H9 (cell line): Measurements from ENCODE around the gene C6orf120. TPM values are rescaled to one million over a fixed set of nuclear protein-coding genes. Genes with fewer than 3 reads are reported as not detected.
A peak's percentile ranks its signal among the peaks of the same experiment; 100 is the strongest.

Source experiments
- DNase-seq: peaks from one replicate; pipeline ENCODE4 v3.0.0-alpha.2; 2017
- H2AFZ ChIP-seq: one replicate; pipeline ENCODE4 v1.6.1; 2013; ENCODE audit warnings: mild to moderate bottlenecking, low read length, control low read depth, moderate library complexity
- H2AK5ac ChIP-seq: 2 replicates; pipeline ENCODE4 v1.6.1; 2013; ENCODE audit warnings: low read length, control low read depth, mixed read lengths; ENCODE audit not compliant: insufficient read length
- H2BK120ac ChIP-seq: one replicate; pipeline ENCODE4 v1.6.1; 2013; ENCODE audit warnings: low read depth, mild to moderate bottlenecking, low read length, control low read depth, inconsistent platforms; ENCODE audit not compliant: poor library complexity, severe bottlenecking
- H2BK12ac ChIP-seq: 2 replicates; pipeline ENCODE4 v1.6.1; 2013; ENCODE audit warnings: low read length, control low read depth, mixed read lengths, low read depth; ENCODE audit not compliant: insufficient read length
- H2BK15ac ChIP-seq: 2 replicates; pipeline ENCODE4 v1.6.1; 2013; ENCODE audit warnings: low read depth, low read length, control low read depth
- H2BK20ac ChIP-seq: one replicate; pipeline ENCODE4 v1.6.1; 2013; ENCODE audit warnings: low read depth, mild to moderate bottlenecking, low read length, control low read depth, inconsistent platforms; ENCODE audit not compliant: poor library complexity, severe bottlenecking
- H2BK5ac ChIP-seq: 2 replicates; pipeline ENCODE4 v1.6.1; 2013; ENCODE audit warnings: low read length, control low read depth, mixed read lengths; ENCODE audit not compliant: insufficient read length
- H3K14ac ChIP-seq: 2 replicates; pipeline ENCODE4 v1.6.1; 2013; ENCODE audit warnings: low read length, control low read depth; ENCODE audit not compliant: insufficient read depth
- H3K18ac ChIP-seq: 2 replicates; pipeline ENCODE4 v1.6.1; 2013; ENCODE audit warnings: low read depth, mild to moderate bottlenecking, mixed read lengths, low read length, control low read depth; ENCODE audit not compliant: insufficient read length
- H3K23ac ChIP-seq: 2 replicates; pipeline ENCODE4 v1.6.1; 2013; ENCODE audit warnings: low read length, control low read depth, mixed read lengths, low read depth; ENCODE audit not compliant: insufficient read length
- H3K23me2 ChIP-seq: 2 replicates; pipeline ENCODE4 v1.6.1; 2013; ENCODE audit warnings: low read depth, mild to moderate bottlenecking, mixed read lengths, low read length, control low read depth; ENCODE audit not compliant: insufficient read length, poor library complexity, severe bottlenecking
- H3K27ac ChIP-seq: 2 replicates; pipeline ENCODE4 v1.5.1; 2013; ENCODE audit warnings: low read length, control low read depth, mixed read lengths, low read depth; ENCODE audit not compliant: insufficient read length
- H3K27me3 ChIP-seq: 2 replicates; pipeline ENCODE4 v1.6.1; 2013; ENCODE audit warnings: low read length, control low read depth, inconsistent platforms; ENCODE audit not compliant: insufficient read depth
- H3K4ac ChIP-seq: 2 replicates; pipeline ENCODE4 v1.6.1; 2013; ENCODE audit warnings: low read depth, mild to moderate bottlenecking, control low read depth, inconsistent platforms, low read length, moderate library complexity
- H3K4me1 ChIP-seq: 2 replicates; pipeline ENCODE4 v1.6.1; 2013; ENCODE audit warnings: low read length, control low read depth, inconsistent platforms; ENCODE audit not compliant: insufficient read depth
- H3K4me2 ChIP-seq: 2 replicates; pipeline ENCODE4 v1.6.1; 2013; ENCODE audit warnings: low read length, control low read depth, mixed read lengths; ENCODE audit not compliant: insufficient read length, insufficient read depth
- H3K56ac ChIP-seq: 2 replicates; pipeline ENCODE4 v1.6.1; 2013; ENCODE audit warnings: low read depth, mild to moderate bottlenecking, mixed read lengths, low read length, control low read depth; ENCODE audit not compliant: insufficient read length
- H3K79me1 ChIP-seq: 2 replicates; pipeline ENCODE4 v1.6.1; 2013; ENCODE audit warnings: low read depth, mild to moderate bottlenecking, moderate library complexity, low read length, control low read depth, inconsistent platforms; ENCODE audit not compliant: insufficient read depth, poor library complexity, severe bottlenecking
- H3K79me2 ChIP-seq: 2 replicates; pipeline ENCODE4 v1.6.1; 2013; ENCODE audit warnings: low read length, control low read depth, inconsistent platforms; ENCODE audit not compliant: insufficient read depth
- H3K9ac ChIP-seq: 2 replicates; pipeline ENCODE4 v1.6.1; 2013; ENCODE audit warnings: low read length, control low read depth, mixed read lengths; ENCODE audit not compliant: insufficient read length; ENCODE audit errors: extremely low read depth
- H3K9me3 ChIP-seq: one replicate; pipeline ENCODE4 v1.6.1; 2013; ENCODE audit warnings: low read depth, low read length, inconsistent platforms; ENCODE audit not compliant: control insufficient read depth
- H3T11ph ChIP-seq: one replicate; pipeline ENCODE4 v1.6.1; 2013; ENCODE audit warnings: mild to moderate bottlenecking, low read length, control low read depth, inconsistent platforms
- H4K20me1 ChIP-seq: one replicate; pipeline ENCODE4 v1.6.1; 2013; ENCODE audit not compliant: control insufficient read depth, insufficient read length, insufficient read depth
- H4K5ac ChIP-seq: 2 replicates; pipeline ENCODE4 v1.6.1; 2013; ENCODE audit warnings: low read depth, mild to moderate bottlenecking, mixed read lengths, low read length, control low read depth; ENCODE audit not compliant: insufficient read length
- H4K8ac ChIP-seq: replicated peaks from 2 replicates; pipeline ENCODE4 v1.6.1; 2013; ENCODE audit warnings: low read length, control low read depth, mixed read lengths, low read depth; ENCODE audit not compliant: insufficient read length
- H4K91ac ChIP-seq: 2 replicates; pipeline ENCODE4 v1.6.1; 2013; ENCODE audit warnings: low read depth, mild to moderate bottlenecking, moderate library complexity, mixed read lengths, low read length, control low read depth; ENCODE audit not compliant: insufficient read length
- H3K27ac Mint-ChIP-seq, 3 experiments: 2 replicates in 2 of 3; 3 replicates in 1 of 3; pipeline ENCODE4 v1.8.0; 2020 to 2021; ENCODE audit warnings: mixed read lengths in 3 of 3, mild to moderate bottlenecking in 1 of 3, moderate library complexity in 1 of 3
- H3K27me3 Mint-ChIP-seq: 2 replicates; pipeline ENCODE4 v1.8.0; 2021; ENCODE audit warnings: low read depth, mild to moderate bottlenecking, moderate library complexity, mixed read lengths
- H3K36me3 Mint-ChIP-seq, 3 experiments: 2 replicates in 2 of 3; 3 replicates in 1 of 3; pipeline ENCODE4 v1.8.0; 2020 to 2021; ENCODE audit warnings: low read depth in 3 of 3, mixed read lengths in 3 of 3; ENCODE audit not compliant: insufficient read depth in 1 of 3
- H3K4me1 Mint-ChIP-seq, 2 experiments: 2 replicates each; pipeline ENCODE4 v1.8.0; 2020; ENCODE audit warnings: mixed read lengths in 2 of 2
- H3K4me3 Mint-ChIP-seq, 2 experiments: 2 replicates in 1 of 2; 3 replicates in 1 of 2; pipeline ENCODE4 v1.8.0; 2020 to 2021; ENCODE audit warnings: mild to moderate bottlenecking in 2 of 2, mixed read lengths in 2 of 2, moderate library complexity in 1 of 2
- H3K9me3 Mint-ChIP-seq, 2 experiments: 2 replicates in 1 of 2; 3 replicates in 1 of 2; pipeline ENCODE4 v1.8.0; 2020; ENCODE audit warnings: mild to moderate bottlenecking in 2 of 2, mixed read lengths in 2 of 2, moderate library complexity in 1 of 2
- WGBS: extraction: QIAGEN DNeasy Blood & Tissue Kit; methylation state at CpG from one replicate; pipeline ENCODE4 v1.1.7; 2013; ENCODE audit warnings: missing lambda C conversion rate, low lambda C conversion rate, mixed read lengths; ENCODE audit not compliant: insufficient read length; ENCODE audit errors: extremely low coverage; 5-methylcytosine and 5-hydroxymethylcytosine counted together
- total RNA-seq: library from RNA; stranded (reverse); gene quantifications from 2 replicates; pipeline ENCODE4 v1.2.1, GENCODE V29; 2021
- TF ChIP-seq, protein P1 (sequence below): fragments of 200-600 bp; sonication (generic); conservative IDR thresholded peaks from 3 replicates; pipeline ENCODE4 v1.8.0; 2021; ENCODE audit warnings: antibody characterized with exemption, mild to moderate bottlenecking

Gene C6orf120
- total RNA-seq, 1 experiment from 2014 or later = 23.2 TPM

DNA sequence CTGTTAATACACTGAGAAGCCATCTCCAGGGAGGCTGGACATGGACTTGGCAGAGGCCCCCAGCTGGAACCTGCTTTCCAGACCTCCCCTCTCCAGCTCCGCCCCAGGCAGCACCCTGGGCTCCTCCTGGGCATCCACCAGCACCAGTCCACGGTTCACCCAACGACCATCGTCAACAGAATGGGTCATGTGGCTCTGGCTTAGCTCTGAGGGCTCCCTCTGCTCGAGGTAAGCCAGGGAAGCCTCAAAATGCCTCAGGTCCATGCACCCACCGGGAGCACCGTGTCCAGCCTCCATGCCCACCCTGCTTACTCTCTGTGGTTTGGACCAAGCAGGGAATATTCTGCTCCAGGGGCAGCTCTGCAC, 40.6 kb upstream of the C6orf120 start:
- H4K20me1 ChIP-seq = no peaks in the 10 kb centered on the region
- H2AFZ ChIP-seq = no peak overlapping the region
- no CpG with 5 or more reads among the region's 7 CpGs for WGBS
- Mint-ChIP-seq H3K27me3 (no peaks in the 10 kb centered on the region), H3K9me3 (no peaks in the 10 kb centered on the region), H3K36me3 (peaks cover 59 to 83% (median 69%) of the 10 kb centered on the region in 3 experiments), H3K4me3 (no peak overlapping the region), H3K4me1 (peaks cover 0 to 5% of the 10 kb centered on the region in 2 experiments; a peak in 1 of 4 replicates), H3K27ac (0 out of 7 replicates have a peak overlapping the region, but pooled peaks of 1 of the 3 experiments have one; percentile 39)
- H4K5ac ChIP-seq = no peak overlapping the region
- H3K18ac ChIP-seq = no peak overlapping the region
- H2AK5ac ChIP-seq = no peak overlapping the region
- H4K91ac ChIP-seq = no peak overlapping the region
- H3K27me3 ChIP-seq = no peaks in the 10 kb centered on the region
- H2BK20ac ChIP-seq = no peak overlapping the region
- TF ChIP-seq, protein P1, sequence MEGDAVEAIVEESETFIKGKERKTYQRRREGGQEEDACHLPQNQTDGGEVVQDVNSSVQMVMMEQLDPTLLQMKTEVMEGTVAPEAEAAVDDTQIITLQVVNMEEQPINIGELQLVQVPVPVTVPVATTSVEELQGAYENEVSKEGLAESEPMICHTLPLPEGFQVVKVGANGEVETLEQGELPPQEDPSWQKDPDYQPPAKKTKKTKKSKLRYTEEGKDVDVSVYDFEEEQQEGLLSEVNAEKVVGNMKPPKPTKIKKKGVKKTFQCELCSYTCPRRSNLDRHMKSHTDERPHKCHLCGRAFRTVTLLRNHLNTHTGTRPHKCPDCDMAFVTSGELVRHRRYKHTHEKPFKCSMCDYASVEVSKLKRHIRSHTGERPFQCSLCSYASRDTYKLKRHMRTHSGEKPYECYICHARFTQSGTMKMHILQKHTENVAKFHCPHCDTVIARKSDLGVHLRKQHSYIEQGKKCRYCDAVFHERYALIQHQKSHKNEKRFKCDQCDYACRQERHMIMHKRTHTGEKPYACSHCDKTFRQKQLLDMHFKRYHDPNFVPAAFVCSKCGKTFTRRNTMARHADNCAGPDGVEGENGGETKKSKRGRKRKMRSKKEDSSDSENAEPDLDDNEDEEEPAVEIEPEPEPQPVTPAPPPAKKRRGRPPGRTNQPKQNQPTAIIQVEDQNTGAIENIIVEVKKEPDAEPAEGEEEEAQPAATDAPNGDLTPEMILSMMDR = no peak
- H3K79me2 ChIP-seq = no peaks in the 10 kb centered on the region
- no peak overlapping the region for H3T11ph ChIP-seq
- H3K56ac ChIP-seq = no peak overlapping the region
- no peak overlapping the region for H3K4ac ChIP-seq
- no peak overlapping the region for H4K8ac ChIP-seq
- H3K14ac ChIP-seq = no peak overlapping the region; the same call in 1 of the 2 replicates
- H2BK5ac ChIP-seq = no peak overlapping the region
- H2BK15ac ChIP-seq = no peak overlapping the region
- H3K27ac ChIP-seq = no peak overlapping the region
- H3K9me3 ChIP-seq = no peaks in the 10 kb centered on the region
- H2BK12ac ChIP-seq = no peak overlapping the region
- no peaks in the 10 kb centered on the region for H3K23me2 ChIP-seq
- no peak overlapping the region for H3K9ac ChIP-seq
- H3K23ac ChIP-seq = no peak overlapping the region
- H2BK120ac ChIP-seq = no peak overlapping the region
- no peaks in the 10 kb centered on the region for H3K4me1 ChIP-seq
- no peak overlapping the region for H3K4me2 ChIP-seq
- no peaks in the 10 kb centered on the region for H3K79me1 ChIP-seq
- DNase-seq = no peak
